ENCODE data around the gene GNAQ. TPM values are rescaled to one million over a fixed set of nuclear protein-coding genes. Genes with fewer than 3 reads are reported as not detected.

GNAQ gene
- total RNA-seq, 4 donors from 2014 or later: 64.0 to 80.4 (median 69.2) TPM

DNA sequence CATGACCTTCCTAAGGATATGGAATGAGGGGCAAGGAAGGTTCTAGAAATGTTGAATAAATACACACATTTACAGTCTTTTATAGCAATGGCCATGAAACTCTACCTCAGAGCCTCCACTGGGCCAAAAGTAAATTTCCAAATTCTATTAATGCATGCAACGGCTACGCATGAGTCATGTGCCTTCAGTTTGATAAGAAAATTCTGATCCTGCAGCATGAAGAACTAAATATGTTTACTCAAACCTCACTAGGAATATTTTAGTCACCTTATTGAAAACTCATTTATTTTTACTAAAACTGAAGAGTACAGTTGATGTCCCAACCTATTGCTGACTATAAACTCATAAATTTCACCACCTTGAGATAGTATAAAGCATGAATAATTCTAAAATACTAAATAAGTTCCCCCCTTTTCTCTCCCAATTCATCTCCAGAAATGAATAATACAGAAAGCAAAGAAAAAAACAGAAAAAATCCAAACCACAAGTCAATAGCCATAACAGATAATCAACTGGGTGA is 92.4 kb downstream of the GNAQ start:
- H3K27ac ChIP-seq (replicated peaks in 1 of 4): no peak overlapping the region
- no peaks in the 10 kb centered on the region for H3K9me3 ChIP-seq
- H3K36me3 ChIP-seq: no peaks in the 10 kb centered on the region
- no peak for DNase-seq (ENCODE audit: extremely low spot score)
- intact Hi-C loops (cut with DNase I): no loop called here
- no peak overlapping the region for H3K4me3 ChIP-seq
- 87% methylated on average over 2 of the region's 2 CpGs for WGBS
- TF ChIP-seq POLR2AphosphoS5 (IDR thresholded peaks at IDR 0.05) (no peak), POLR2A (IDR thresholded peaks at IDR 0.05; ENCODE audit: low read depth) (no peak), EP300 (IDR thresholded peaks at IDR 0.05) (no peak)
- TF ChIP-seq, protein P1, sequence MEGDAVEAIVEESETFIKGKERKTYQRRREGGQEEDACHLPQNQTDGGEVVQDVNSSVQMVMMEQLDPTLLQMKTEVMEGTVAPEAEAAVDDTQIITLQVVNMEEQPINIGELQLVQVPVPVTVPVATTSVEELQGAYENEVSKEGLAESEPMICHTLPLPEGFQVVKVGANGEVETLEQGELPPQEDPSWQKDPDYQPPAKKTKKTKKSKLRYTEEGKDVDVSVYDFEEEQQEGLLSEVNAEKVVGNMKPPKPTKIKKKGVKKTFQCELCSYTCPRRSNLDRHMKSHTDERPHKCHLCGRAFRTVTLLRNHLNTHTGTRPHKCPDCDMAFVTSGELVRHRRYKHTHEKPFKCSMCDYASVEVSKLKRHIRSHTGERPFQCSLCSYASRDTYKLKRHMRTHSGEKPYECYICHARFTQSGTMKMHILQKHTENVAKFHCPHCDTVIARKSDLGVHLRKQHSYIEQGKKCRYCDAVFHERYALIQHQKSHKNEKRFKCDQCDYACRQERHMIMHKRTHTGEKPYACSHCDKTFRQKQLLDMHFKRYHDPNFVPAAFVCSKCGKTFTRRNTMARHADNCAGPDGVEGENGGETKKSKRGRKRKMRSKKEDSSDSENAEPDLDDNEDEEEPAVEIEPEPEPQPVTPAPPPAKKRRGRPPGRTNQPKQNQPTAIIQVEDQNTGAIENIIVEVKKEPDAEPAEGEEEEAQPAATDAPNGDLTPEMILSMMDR (IDR thresholded peaks at IDR 0.05): no peak
- H3K27me3 ChIP-seq: no peaks in the 10 kb centered on the region
- peaks cover 3 to 41% (median 34%) of the 10 kb centered on the region in 4 donors for H3K4me1 ChIP-seq

DNA sequence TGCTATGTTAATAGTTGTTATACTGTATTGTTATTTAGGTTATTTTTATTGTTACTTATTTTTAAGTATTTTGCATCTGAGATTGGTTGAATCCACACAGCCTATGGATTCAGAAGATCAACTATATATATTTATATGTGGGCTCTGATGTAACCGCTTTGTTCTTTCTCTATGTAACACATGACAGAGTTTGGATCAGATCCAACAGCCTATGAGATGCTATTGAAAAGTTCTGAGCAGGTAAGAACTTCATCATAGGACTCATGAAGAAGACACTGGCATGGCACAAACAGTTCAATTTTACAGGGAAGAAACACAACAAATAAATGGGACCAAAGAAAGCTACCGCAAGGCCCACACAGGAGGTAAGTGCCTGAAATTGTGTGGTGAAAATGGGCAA is 93.4 kb downstream of the GNAQ start:
- H3K36me3 ChIP-seq: no peaks in the 10 kb centered on the region
- peaks cover 0 to 38% (median 29%) of the 10 kb centered on the region in 4 donors for H3K4me1 ChIP-seq
- H3K4me3 ChIP-seq: no peak overlapping the region
- no peak overlapping the region for H3K27ac ChIP-seq (replicated peaks in 1 of 4)
- intact Hi-C loops (cut with DNase I): no loop called here
- 95% methylated on average over 2 of the region's 2 CpGs for WGBS
- TF ChIP-seq, protein P1 (IDR thresholded peaks at IDR 0.05): no peak
- TF ChIP-seq POLR2A (IDR thresholded peaks at IDR 0.05; ENCODE audit: low read depth) (no peak), EP300 (IDR thresholded peaks at IDR 0.05) (no peak), POLR2AphosphoS5 (IDR thresholded peaks at IDR 0.05) (no peak)
- H3K27me3 ChIP-seq: no peaks in the 10 kb centered on the region
- no peaks in the 10 kb centered on the region for H3K9me3 ChIP-seq
- DNase-seq (ENCODE audit: extremely low spot score): no peak

DNA sequence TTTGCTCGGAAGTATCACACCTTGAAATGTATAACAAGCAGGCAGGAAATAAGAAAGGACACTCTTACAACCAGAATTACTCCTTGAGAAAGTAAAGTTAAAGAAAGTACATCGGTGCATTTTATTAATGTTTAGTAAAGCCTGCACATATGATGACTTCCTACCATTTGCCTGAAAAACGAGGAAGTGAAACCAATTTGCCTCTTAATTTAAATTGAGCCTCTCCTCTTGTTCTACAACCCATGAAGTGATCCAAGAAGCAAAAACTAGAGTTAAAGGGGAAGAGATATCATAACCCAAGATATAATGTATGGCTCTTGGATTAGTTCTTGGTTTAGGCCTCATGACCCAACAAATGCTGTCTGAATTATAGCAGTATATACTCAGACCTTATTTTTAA is 95.6 kb downstream of the GNAQ start:
- no peak for TF ChIP-seq EP300 (IDR thresholded peaks at IDR 0.05)
- TF ChIP-seq POLR2AphosphoS5 (IDR thresholded peaks at IDR 0.05): no peak
- TF ChIP-seq POLR2A (IDR thresholded peaks at IDR 0.05; ENCODE audit: low read depth): no peak
- TF ChIP-seq, protein P1 (IDR thresholded peaks at IDR 0.05): no peak
- Histone ChIP-seq H3K4me1 (peaks cover 0 to 35% (median 21%) of the 10 kb centered on the region in 4 donors), H3K36me3 (no peaks in the 10 kb centered on the region), H3K27me3 (no peaks in the 10 kb centered on the region), H3K27ac (replicated peaks in 1 of 4) (no peak overlapping the region), H3K4me3 (no peak overlapping the region), H3K9me3 (no peaks in the 10 kb centered on the region)
- 78% methylated on average over 3 of the region's 3 CpGs for WGBS
- no peak for DNase-seq (ENCODE audit: extremely low spot score)
- intact Hi-C loops (cut with DNase I): no loop called here

DNA sequence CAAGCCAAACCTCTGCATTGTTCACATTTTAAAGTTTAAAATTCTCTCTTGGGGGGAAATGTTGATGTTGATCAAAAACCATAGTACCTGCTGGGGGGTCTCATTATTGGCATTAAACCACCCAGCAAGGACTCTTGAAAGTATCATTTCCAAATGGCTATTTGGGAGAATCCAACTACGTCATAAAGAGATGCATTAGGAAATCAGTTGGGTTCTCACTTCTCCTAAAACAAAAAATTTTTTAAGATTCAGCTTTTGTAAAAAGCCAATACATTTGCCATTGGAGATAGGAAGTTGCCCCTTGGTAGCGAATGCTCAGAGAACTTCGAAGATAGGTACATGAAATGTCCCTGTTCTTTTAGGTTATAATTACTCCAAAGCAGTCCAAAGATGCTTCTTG is 96.4 kb downstream of the GNAQ start:
- Histone ChIP-seq H3K27ac (replicated peaks in 1 of 4) (no peak overlapping the region), H3K4me1 (peaks cover 0 to 33% (median 21%) of the 10 kb centered on the region in 4 donors), H3K9me3 (no peaks in the 10 kb centered on the region), H3K27me3 (no peaks in the 10 kb centered on the region), H3K36me3 (no peaks in the 10 kb centered on the region), H3K4me3 (no peak overlapping the region)
- 90% methylated on average over 3 of the region's 3 CpGs for WGBS
- no peak for TF ChIP-seq POLR2A (IDR thresholded peaks at IDR 0.05; ENCODE audit: low read depth)
- no peak for TF ChIP-seq EP300 (IDR thresholded peaks at IDR 0.05)
- no peak for TF ChIP-seq POLR2AphosphoS5 (IDR thresholded peaks at IDR 0.05)
- TF ChIP-seq, protein P1 (IDR thresholded peaks at IDR 0.05): no peak
- intact Hi-C loops (cut with DNase I): no loop called here
- DNase-seq (ENCODE audit: extremely low spot score): no peak

DNA sequence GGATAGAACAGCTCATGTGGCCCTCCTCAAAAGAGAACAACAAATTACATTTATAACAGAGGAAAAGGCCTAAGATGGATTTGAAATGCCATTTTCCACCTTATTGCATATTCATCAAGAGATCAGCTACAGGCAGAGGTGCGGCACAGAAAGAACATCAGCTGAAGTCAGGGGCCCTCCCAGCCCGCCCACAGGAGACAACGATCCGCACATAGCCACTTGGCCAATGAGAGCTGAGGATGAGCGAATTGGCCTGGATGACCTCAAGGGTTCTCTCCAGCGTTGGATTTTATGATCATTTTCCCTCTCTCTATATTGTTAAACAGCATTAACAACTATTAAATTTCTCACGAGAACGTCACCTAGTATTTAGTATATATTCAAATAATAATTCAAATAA is 97.6 kb downstream of the GNAQ start:
- no peaks in the 10 kb centered on the region for H3K27me3 ChIP-seq
- no peak overlapping the region for H3K4me3 ChIP-seq
- no peak overlapping the region for H3K27ac ChIP-seq (replicated peaks in 1 of 4)
- no peaks in the 10 kb centered on the region for H3K36me3 ChIP-seq
- no peak for DNase-seq (ENCODE audit: extremely low spot score)
- intact Hi-C loops (cut with DNase I): no loop called here
- TF ChIP-seq, protein P1 (IDR thresholded peaks at IDR 0.05): no peak
- TF ChIP-seq POLR2A (IDR thresholded peaks at IDR 0.05; ENCODE audit: low read depth) (no peak), EP300 (IDR thresholded peaks at IDR 0.05) (no peak), POLR2AphosphoS5 (IDR thresholded peaks at IDR 0.05) (no peak)
- H3K9me3 ChIP-seq: no peaks in the 10 kb centered on the region
- H3K4me1 ChIP-seq: peaks cover 0 to 26% (median 17%) of the 10 kb centered on the region in 4 donors
- WGBS: 93% methylated on average over 8 of the region's 8 CpGs
